Fibroblast of upper back skin (primary cell): ENCODE measurements around the gene FAM149B1.

Experiments
- DNase-seq: peaks from one replicate; pipeline ENCODE4 v3.0.0-alpha.2; 2013

The FAM149B1 gene

GRCh38 chr10:73174148-73174925 is 6.4 kb downstream of the FAM149B1 start:
- DNase-seq = no peak

DNA sequence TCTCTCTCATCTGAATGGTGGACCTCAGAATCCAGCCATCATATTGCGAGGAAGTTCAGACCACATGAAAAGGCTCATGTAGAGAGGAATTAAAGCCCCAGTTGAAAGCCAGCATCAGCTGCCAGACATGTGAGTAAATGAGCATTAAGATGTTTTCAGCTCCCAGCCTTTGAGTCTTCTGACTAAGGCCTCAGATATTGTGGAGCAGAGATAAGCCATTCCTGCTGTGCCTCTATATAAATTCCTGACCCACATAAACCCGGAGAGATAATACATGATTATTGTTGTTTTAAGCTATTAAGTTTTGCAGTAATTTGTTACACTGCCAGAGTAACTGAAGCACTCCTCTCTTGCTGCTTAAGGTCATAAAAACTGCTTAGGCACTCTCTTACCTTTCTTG is 14.6 kb downstream of the FAM149B1 start:
- DNase-seq = peak; percentile 36

- peak; percentile 26 for DNase-seq
These were observed 15.9 kb downstream of the FAM149B1 start for GRCh38 chr10:73183667-73184281.

- DNase-seq = no peak
These were observed 18.3 kb downstream of the FAM149B1 start for GRCh38 chr10:73186266-73186665.

DNA sequence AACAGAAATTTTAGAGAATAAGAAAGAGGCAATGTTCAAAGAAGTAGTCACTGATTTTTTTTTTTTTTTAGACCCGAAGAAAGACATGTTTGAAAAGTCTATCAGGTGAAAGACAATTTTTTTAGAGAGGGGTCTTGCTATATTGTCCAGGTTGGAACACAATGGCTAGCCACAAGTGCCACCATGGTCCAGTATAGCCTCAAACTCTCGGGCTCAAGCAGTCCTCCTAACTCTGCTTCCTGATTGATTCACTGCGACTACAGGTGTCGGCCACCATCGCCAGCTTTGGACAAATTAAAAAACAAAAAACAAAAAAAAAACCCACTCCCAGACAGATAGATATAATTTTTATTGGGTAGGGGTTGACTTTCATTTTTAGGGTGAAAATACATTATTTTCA is 22.3 kb downstream of the FAM149B1 start:
- DNase-seq = no peak

DNA sequence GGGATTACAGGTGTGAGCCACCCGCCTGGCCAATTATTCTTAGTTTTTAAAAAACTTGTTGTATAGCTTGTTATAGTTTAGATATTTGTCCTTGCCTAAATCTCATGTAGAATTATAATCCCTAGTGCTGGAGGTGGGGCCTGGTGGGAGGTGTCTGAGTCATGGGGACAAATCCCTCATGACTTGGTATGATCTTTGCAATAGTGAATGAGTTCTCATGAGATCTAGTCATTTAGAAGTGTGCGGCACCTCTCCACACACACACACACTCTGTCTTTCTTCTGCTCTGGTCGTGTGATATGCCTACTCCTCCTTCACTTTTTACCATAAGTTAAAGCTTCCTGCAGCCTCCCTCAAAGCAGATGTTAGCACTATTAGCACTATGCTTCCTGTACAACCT is 37.2 kb downstream of the FAM149B1 start:
- DNase-seq = no peak

GRCh38 chr10:73205890-73206289 is 38.0 kb downstream of the FAM149B1 start:
- DNase-seq = no peak

DNA sequence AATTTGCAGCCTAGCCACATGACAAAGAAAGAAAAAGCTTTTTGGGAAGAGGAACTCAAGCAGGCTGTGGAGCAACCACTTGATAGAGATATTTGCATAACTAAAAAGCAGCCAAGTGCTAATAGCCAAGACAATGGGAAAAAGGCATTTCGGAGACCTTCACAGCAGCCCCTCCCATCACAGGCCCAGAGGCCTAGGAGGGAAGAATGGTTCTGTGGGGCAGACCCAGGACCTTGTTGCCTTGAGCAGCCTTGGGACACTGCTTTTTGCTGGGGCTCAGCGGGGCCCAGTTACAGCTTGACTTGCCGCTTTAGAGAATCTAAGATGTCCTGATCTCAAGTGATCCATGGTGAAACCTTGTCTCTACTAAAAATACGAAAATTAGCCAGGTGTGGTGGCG is 38.5 kb downstream of the FAM149B1 start:
- DNase-seq = no peak

- no peak for DNase-seq
These were observed 40.0 kb downstream of the FAM149B1 start for GRCh38 chr10:73207883-73208282.

- DNase-seq = peak; percentile 31
These were observed 41.8 kb downstream of the FAM149B1 start for GRCh38 chr10:73209705-73210104.

DNA sequence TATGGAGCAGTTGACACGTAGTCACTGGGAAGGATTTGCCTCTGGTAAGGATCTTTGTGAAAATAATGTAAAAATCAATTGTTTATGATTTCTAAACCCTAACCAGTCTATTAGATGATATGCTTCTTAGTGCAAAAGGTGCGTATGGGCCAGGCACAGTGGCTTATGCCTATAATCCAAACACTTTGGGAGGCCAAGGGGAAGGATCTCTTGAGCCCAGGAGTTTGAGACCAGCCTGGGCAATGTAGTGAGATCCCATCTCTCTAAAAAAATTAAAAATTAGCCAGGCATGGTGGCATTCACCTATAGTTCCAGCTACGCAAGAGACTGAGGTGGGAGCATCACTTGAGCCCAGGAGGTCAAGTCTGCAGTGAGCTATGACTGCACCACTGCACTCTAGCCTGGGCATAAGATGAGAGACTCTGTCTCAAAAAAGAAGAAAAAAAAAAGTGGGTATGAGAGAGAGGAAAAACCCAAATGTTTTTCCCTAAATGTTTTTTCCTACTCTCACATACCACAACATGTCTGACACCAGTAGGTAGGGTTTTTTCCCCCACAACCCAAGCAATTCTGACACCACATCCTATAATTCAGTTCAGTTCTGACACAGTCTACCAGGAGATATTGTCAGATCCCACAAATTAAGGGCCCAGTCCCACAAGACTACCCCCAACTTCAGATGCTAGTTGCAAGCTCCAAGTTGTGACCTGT is 42.6 kb downstream of the FAM149B1 start:
- DNase-seq = no peak

GRCh38 chr10:73211106-73211811 is 43.3 kb downstream of the FAM149B1 start:
- no peak for DNase-seq

DNA sequence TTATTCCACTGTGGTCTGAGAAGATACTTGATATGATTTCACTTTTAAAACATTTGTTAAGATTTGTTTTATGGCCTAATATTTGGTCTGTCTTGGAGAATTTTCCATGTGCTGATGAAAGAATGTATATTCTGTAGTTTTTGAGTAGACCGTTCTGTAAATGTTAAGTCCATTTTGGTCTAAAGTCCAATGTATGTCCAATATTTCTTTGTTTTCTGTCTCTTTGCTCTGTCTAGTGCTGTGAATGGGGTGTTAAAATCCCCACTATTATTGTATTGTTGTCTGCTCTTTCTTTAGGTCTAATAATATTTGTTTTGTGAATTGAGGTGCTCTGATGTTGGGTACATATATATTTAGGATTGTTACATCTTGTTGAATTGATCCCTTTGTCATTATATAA is 47.8 kb downstream of the FAM149B1 start:
- no peak for DNase-seq

DNA sequence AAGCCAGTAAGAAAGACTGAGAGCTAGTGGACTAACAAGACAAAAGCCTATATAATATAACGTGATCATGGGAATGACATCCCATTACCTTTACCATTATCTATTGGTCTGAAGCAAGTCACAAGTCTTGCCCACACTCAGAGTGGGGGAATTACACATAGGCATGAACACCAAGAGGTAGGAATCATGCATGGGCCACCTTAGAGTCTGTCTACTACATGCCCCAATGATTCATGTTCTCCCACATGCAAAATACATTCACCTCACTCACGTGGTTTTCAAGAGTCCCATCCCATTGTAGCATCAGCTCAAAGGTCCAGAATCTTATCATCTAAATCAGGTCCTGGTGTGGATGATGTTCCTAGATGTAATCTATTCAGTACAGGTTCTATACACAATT is 49.7 kb downstream of the FAM149B1 start:
- no peak for DNase-seq

- DNase-seq = no peak
These were observed 50.7 kb downstream of the FAM149B1 start for GRCh38 chr10:73218431-73219191.

DNA sequence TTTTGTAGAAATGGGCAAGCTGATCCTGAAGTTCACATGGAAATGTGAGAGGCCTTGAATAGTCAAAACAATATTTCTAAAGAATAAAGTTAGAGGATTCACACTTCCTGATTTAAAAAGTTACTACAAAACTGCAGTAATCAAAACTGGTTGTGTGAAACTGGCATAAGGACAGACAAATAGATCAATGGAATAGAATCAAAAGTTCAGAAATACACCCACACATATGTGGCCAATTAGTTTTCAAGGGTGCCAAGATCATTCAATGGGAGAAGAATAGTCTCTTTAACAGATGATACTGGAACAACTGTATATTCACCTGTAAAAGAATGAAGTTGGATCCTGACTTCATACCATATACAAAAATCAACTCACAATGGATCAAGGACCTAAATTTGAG is 51.5 kb downstream of the FAM149B1 start:
- DNase-seq = no peak

- peak; percentile 3 for DNase-seq
These were observed 53.1 kb downstream of the FAM149B1 start for GRCh38 chr10:73220989-73221388.

GRCh38 chr10:73225518-73225917 is 57.6 kb downstream of the FAM149B1 start:
- no peak for DNase-seq

DNA sequence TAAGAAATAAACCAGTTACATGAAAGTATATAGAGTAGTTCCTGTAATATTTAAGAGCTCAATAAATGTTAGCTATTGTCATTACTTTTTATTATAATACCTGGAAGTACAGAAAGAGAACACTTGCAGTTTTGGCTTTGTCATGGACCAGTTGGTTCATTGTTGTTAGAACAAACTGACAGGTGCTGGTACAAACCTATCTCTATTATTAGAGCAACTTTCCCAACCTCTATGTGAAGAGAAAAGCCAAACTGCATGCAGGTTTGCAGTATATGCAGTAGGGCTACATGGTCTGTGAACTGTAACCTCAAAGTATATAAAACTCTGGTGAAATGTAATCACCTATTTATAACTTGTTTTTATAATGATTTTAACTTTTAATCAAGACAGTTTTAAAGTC is 58.7 kb downstream of the FAM149B1 start:
- no peak for DNase-seq

DNA sequence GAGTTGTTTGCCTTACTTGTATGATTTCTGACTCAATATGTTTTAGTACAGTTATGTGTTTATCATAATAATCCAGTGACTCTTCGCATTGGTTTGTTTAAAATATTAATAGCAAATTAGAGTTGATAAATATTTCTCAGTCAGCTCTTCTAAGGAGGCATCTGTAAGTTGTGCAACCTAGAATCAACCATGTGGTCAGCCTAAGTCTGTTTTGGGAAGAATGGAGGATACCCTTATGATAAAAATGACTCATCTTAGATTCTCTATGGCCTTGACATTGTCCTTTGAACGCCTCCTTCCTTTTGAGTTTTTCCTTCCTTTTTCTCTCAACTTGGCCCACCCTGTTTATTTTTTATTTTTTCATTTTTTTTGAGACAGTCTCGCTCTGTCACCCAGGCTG is 60.3 kb downstream of the FAM149B1 start:
- no peak for DNase-seq

- no peak for DNase-seq
These were observed 61.6 kb downstream of the FAM149B1 start for GRCh38 chr10:73229567-73229966.

- no peak for DNase-seq
These were observed 65.0 kb downstream of the FAM149B1 start for GRCh38 chr10:73232887-73233286.

DNA sequence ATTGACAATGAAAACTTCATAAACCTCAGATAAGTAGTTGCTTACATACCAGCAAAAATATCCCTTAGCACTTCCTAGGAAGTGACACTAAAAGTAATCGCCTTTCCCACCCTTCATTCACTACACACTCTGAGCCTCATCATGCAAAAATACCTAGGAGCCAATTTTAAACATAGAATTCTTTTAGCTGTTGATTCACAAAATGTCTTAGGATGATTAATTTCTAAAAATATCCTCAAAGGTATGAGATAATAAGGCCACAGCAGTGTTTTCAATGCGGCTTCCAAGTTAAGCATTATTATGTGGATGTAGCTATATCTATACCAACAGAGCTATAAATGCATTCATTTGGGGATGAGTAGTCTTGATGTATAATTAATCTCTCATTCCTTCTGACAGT is 66.0 kb downstream of the FAM149B1 start:
- no peak for DNase-seq
